HEK293 (cell line): Measurements from ENCODE around the gene EDC3.

Experiments used
- BCL11B ChIP-seq: fragments of 450-650 bp; formaldehyde crosslinking; IDR thresholded peaks from 2 replicates; pipeline ENCODE4 v1.5.1; 2016; ENCODE audit warnings: low read depth, missing biosample characterization, missing genetic modification characterization
- KLF10 ChIP-seq: fragments of 450-650 bp; IDR thresholded peaks from 2 replicates; pipeline ENCODE4 v1.5.1; 2018; ENCODE audit warnings: missing biosample characterization, mild to moderate bottlenecking, missing genetic modification characterization
- KLF8 ChIP-seq: fragments of 450-650 bp; formaldehyde crosslinking; IDR thresholded peaks from 2 replicates; pipeline ENCODE4 v1.5.1; 2016; ENCODE audit warnings: missing biosample characterization, missing genetic modification characterization
- PATZ1 ChIP-seq: fragments of 450-650 bp; formaldehyde crosslinking; IDR thresholded peaks from 2 replicates; pipeline ENCODE4 v1.5.1; 2016; ENCODE audit warnings: missing biosample characterization, missing genetic modification characterization
- PRDM10 ChIP-seq: fragments of 450-650 bp; formaldehyde crosslinking; IDR thresholded peaks from 2 replicates; pipeline ENCODE4 v1.5.1; 2016; ENCODE audit warnings: missing biosample characterization, missing genetic modification characterization
- RBAK ChIP-seq: fragments of 450-650 bp; formaldehyde crosslinking; IDR thresholded peaks from 2 replicates; pipeline ENCODE4 v1.5.1; 2016; ENCODE audit warnings: missing biosample characterization, missing genetic modification characterization
- REPIN1 ChIP-seq: fragments of 450-650 bp; formaldehyde crosslinking; IDR thresholded peaks from 2 replicates; pipeline ENCODE4 v1.5.1; 2017; ENCODE audit warnings: missing biosample characterization, missing genetic modification characterization, low read depth
- SETDB1 ChIP-seq: IDR thresholded peaks from one replicate; pipeline ENCODE4 v1.6.1; 2017; ENCODE audit warnings: mild to moderate bottlenecking, low read length, moderate library complexity, mixed read lengths; ENCODE audit not compliant: insufficient read length
- YY1 ChIP-seq: fragments of 450-650 bp; formaldehyde crosslinking; IDR thresholded peaks from 2 replicates; pipeline ENCODE4 v1.5.1; 2018; ENCODE audit warnings: missing biosample characterization, missing genetic modification characterization
- ZBTB10 ChIP-seq: fragments of 450-650 bp; formaldehyde crosslinking; IDR thresholded peaks from 2 replicates; pipeline ENCODE4 v1.5.1; 2016; ENCODE audit warnings: missing biosample characterization, missing genetic modification characterization
- ZFP37 ChIP-seq: fragments of 450-650 bp; formaldehyde crosslinking; IDR thresholded peaks from 2 replicates; pipeline ENCODE4 v1.5.1; 2016; ENCODE audit warnings: missing biosample characterization, missing genetic modification characterization
- ZNF175 ChIP-seq: fragments of 450-650 bp; formaldehyde crosslinking; IDR thresholded peaks from 2 replicates; pipeline ENCODE4 v1.5.1; 2016; ENCODE audit warnings: missing biosample characterization, missing genetic modification characterization
- ZNF202 ChIP-seq: fragments of 450-650 bp; formaldehyde crosslinking; IDR thresholded peaks from 2 replicates; pipeline ENCODE4 v1.5.1; 2016; ENCODE audit warnings: missing biosample characterization, missing genetic modification characterization, borderline replicate concordance
- ZNF223 ChIP-seq: fragments of 450-650 bp; formaldehyde crosslinking; IDR thresholded peaks from 2 replicates; pipeline ENCODE4 v1.5.1; 2016; ENCODE audit warnings: missing biosample characterization, missing genetic modification characterization
- ZNF274 ChIP-seq, 2 experiments: fragments of 200-500 bp in 1 of 2; fragments of 450-650 bp in 1 of 2; sonication (Bioruptor generic) in 1 of 2; formaldehyde crosslinking in 1 of 2; IDR thresholded peaks; 2 replicates each; pipeline versions ENCODE4 v1.5.1 to v1.6.1; 2014 to 2016; ENCODE audit warnings: borderline replicate concordance in 1 of 2, inconsistent platforms in 1 of 2, low read length in 1 of 2, missing biosample characterization in 1 of 2, missing genetic modification characterization in 1 of 2
- ZNF280C ChIP-seq: fragments of 450-650 bp; formaldehyde crosslinking; IDR thresholded peaks from 2 replicates; pipeline ENCODE4 v1.5.1; 2016; ENCODE audit warnings: missing biosample characterization, missing genetic modification characterization
- ZNF302 ChIP-seq: fragments of 450-650 bp; formaldehyde crosslinking; IDR thresholded peaks from 2 replicates; pipeline ENCODE4 v1.5.1; 2016; ENCODE audit warnings: missing biosample characterization, missing genetic modification characterization, low read depth
- ZNF366 ChIP-seq: fragments of 450-650 bp; formaldehyde crosslinking; conservative IDR thresholded peaks from 2 replicates; pipeline ENCODE4 v1.5.1; 2016; ENCODE audit warnings: missing biosample characterization, missing genetic modification characterization
- ZNF544 ChIP-seq: fragments of 450-650 bp; formaldehyde crosslinking; IDR thresholded peaks from 2 replicates; pipeline ENCODE4 v1.5.0; 2017; ENCODE audit warnings: missing biosample characterization, missing genetic modification characterization
- ZNF558 ChIP-seq: fragments of 450-650 bp; formaldehyde crosslinking; IDR thresholded peaks from 2 replicates; pipeline ENCODE4 v1.5.1; 2016; ENCODE audit warnings: missing biosample characterization, missing genetic modification characterization
- ZNF560 ChIP-seq: fragments of 450-650 bp; formaldehyde crosslinking; IDR thresholded peaks from 2 replicates; pipeline ENCODE4 v1.5.1; 2017; ENCODE audit warnings: missing biosample characterization, missing genetic modification characterization, borderline replicate concordance
- ZNF658 ChIP-seq: fragments of 450-650 bp; formaldehyde crosslinking; IDR thresholded peaks from 2 replicates; pipeline ENCODE4; 2016; ENCODE audit warnings: missing biosample characterization, missing genetic modification characterization
- ZNF670 ChIP-seq: fragments of 450-650 bp; formaldehyde crosslinking; IDR thresholded peaks from 2 replicates; pipeline ENCODE4 v1.5.1; 2016; ENCODE audit warnings: missing biosample characterization, missing genetic modification characterization, low read depth
- ZNF747 ChIP-seq: fragments of 450-650 bp; formaldehyde crosslinking; IDR thresholded peaks from 2 replicates; pipeline ENCODE4 v1.5.1; 2016; ENCODE audit warnings: missing biosample characterization, missing genetic modification characterization
- TF ChIP-seq, protein P1 (sequence below): fragments of 450-650 bp; formaldehyde crosslinking; conservative IDR thresholded peaks from 2 replicates; pipeline ENCODE4 v1.5.1; 2016; ENCODE audit warnings: low read depth, missing biosample characterization, missing genetic modification characterization

EDC3 gene

DNA sequence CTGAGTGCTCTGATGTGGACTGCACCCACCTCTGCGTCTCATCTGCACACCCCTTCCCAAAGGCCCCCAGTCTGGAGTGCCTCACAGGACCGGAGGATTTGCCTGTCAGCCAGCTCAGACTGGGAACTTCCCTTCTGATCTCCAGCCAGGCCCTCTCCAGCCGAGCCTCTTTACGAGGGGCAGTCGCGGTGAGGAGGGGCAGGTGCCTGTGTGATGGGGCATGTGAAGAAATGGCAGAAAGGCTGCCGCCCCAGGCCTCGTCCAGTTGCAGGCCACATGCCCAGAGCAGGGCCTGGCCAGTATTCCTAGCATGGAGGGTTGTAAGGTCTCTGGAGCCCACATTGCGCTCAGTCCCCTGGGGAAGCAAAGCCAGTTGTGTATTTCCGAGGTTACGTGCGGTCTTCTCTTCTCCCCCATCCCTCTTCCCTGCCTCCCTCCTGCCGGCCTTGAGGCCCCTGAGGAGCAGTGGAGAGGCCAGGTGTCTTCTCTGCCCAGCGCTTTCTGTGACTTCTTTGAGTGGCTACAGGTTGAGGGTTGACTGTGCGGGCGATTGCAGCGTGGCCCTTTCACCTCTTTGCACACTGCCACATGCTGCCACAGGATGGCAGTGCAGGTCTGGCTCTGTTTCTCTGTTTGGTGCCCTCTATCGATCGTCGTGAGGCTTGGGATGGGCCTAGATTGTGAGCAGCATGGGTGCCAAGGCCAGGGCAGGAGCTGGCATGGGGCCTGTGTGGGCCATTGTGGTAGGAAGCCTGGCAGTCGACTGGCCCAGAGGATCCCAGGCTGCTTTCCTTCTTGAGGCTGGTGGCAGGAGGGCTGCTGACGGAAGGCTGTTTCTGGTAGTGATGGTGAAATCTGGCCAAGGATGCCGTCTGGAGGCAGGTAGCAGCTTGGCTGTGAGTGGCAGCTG is 74.9 kb downstream of the EDC3 start (continued):
- TF ChIP-seq PRDM10 (tag by site-specific recombination) (no peak), ZNF202 (tag by site-specific recombination) (no peak), ZNF544 (tag by site-specific recombination) (no peak), ZNF560 (tag by site-specific recombination) (no peak), ZNF558 (tag by site-specific recombination) (no peak), ZNF274 (IDR thresholded peaks at IDR 0.05; ENCODE audit: low read length) (no peak), ZNF274 (tag by site-specific recombination; IDR thresholded peaks at IDR 0.05; ENCODE audit: borderline replicate concordance) (no peak), KLF10 (tag by site-specific recombination) (no peak), REPIN1 (tag by site-specific recombination) (no peak), YY1 (tag by site-specific recombination) (no peak), ZBTB10 (tag by site-specific recombination) (no peak), RBAK (no peak), ZNF280C (tag by site-specific recombination) (no peak), ZNF302 (tag by site-specific recombination) (no peak), ZNF223 (tag by site-specific recombination) (no peak), ZNF175 (tag by site-specific recombination) (no peak), KLF8 (tag by site-specific recombination) (peak; percentile 46; the same call in 1 of the 2 replicates), ZNF747 (no peak), ZNF670 (tag by site-specific recombination) (no peak), PATZ1 (tag by site-specific recombination) (no peak), ZNF366 (tag by site-specific recombination) (no peak), ZFP37 (no peak), ZNF658 (tag by site-specific recombination) (no peak), SETDB1 (no peak), BCL11B (no peak; the same call in 1 of the 2 replicates)
- TF ChIP-seq, protein P1, sequence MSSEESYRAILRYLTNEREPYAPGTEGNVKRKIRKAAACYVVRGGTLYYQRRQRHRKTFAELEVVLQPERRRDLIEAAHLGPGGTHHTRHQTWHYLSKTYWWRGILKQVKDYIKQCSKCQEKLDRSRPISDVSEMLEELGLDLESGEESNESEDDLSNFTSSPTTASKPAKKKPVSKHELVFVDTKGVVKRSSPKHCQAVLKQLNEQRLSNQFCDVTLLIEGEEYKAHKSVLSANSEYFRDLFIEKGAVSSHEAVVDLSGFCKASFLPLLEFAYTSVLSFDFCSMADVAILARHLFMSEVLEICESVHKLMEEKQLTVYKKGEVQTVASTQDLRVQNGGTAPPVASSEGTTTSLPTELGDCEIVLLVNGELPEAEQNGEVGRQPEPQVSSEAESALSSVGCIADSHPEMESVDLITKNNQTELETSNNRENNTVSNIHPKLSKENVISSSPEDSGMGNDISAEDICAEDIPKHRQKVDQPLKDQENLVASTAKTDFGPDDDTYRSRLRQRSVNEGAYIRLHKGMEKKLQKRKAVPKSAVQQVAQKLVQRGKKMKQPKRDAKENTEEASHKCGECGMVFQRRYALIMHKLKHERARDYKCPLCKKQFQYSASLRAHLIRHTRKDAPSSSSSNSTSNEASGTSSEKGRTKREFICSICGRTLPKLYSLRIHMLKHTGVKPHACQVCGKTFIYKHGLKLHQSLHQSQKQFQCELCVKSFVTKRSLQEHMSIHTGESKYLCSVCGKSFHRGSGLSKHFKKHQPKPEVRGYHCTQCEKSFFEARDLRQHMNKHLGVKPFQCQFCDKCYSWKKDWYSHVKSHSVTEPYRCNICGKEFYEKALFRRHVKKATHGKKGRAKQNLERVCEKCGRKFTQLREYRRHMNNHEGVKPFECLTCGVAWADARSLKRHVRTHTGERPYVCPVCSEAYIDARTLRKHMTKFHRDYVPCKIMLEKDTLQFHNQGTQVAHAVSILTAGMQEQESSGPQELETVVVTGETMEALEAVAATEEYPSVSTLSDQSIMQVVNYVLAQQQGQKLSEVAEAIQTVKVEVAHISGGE (tag by site-specific recombination), result no peak
